ENCODE measurements around the gene DCAF8L1.

GRCh38 chrX:27998666-27999065 is 17.4 kb upstream of the DCAF8L1 start:
- TF ChIP-seq CTCF (conservative IDR thresholded peaks at IDR 0.05 in 1 of 2, IDR thresholded peaks at IDR 0.05 in 1 of 2; ENCODE audit: low read depth in 1 of 2, low read length in 2 of 2) (no peak), EZH2 (IDR thresholded peaks at IDR 0.05; ENCODE audit: low read length, missing control alignments) (no peak)

Measured in fibroblast of lung (primary cell).